WI38 (cell line): ENCODE measurements around the gene ENPP7.
"Not testable (repeated sequence)": the region's sequence is repeated elsewhere in the genome, so short reads cannot be mapped to it uniquely, and the experiment has no call there.

Experiments
- H3K4me3 ChIP-seq: 2 replicates; pipeline ENCODE4 v1.5.1; 2011; ENCODE audit warnings: low read depth, mild to moderate bottlenecking, control low read depth, low read length
- TF ChIP-seq, protein P1 (sequence below): IDR thresholded peaks from 2 replicates; pipeline ENCODE4 v1.5.1; 2012; ENCODE audit warnings: low read depth, mild to moderate bottlenecking, control low read depth, low read length

Gene ENPP7

DNA sequence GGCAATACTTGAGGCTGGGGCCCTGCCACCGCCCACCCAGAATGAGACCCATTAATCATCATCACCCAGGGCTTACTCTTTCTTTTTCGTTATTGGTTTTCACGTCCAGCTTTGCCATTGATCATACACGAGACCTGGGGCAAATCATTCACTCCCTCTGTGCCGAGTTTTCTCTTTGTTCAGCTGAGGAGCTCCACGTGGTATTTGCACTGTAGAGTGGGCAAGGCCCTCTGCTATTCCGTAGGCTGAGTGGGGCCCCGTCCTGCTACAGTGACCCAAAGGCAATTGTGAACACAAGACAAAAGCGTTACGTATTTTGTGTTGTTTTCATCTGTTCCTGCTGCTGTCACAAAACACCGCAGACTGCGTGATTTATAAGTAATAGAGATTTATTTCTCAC is 23.6 kb downstream of the ENPP7 start:
- TF ChIP-seq, protein P1, sequence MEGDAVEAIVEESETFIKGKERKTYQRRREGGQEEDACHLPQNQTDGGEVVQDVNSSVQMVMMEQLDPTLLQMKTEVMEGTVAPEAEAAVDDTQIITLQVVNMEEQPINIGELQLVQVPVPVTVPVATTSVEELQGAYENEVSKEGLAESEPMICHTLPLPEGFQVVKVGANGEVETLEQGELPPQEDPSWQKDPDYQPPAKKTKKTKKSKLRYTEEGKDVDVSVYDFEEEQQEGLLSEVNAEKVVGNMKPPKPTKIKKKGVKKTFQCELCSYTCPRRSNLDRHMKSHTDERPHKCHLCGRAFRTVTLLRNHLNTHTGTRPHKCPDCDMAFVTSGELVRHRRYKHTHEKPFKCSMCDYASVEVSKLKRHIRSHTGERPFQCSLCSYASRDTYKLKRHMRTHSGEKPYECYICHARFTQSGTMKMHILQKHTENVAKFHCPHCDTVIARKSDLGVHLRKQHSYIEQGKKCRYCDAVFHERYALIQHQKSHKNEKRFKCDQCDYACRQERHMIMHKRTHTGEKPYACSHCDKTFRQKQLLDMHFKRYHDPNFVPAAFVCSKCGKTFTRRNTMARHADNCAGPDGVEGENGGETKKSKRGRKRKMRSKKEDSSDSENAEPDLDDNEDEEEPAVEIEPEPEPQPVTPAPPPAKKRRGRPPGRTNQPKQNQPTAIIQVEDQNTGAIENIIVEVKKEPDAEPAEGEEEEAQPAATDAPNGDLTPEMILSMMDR: no peak

DNA sequence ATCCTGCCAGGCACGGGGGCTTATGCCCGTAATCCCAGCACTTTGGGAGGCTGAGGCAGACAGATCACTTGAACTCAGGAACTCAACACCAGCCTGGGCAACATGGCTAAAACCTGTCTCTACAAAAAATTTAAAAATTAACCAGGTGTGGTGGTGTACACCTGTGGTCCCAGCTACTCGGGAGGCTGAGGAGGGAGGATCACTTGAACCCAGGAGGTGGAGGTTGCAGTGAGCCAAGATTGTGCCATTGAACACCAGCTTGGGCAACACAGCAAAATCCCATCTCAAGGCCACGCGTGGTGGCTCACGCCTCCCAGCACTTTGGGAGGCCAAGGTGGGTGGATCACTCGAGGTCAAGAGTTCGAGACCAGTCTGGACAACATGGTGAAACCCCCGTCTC is 24.2 kb downstream of the ENPP7 start:
- H3K4me3 ChIP-seq: not testable (repeated sequence)

More for the DNA sequence above, 23.6 kb downstream of the ENPP7 start:
- no peak overlapping the region for H3K4me3 ChIP-seq

DNA sequence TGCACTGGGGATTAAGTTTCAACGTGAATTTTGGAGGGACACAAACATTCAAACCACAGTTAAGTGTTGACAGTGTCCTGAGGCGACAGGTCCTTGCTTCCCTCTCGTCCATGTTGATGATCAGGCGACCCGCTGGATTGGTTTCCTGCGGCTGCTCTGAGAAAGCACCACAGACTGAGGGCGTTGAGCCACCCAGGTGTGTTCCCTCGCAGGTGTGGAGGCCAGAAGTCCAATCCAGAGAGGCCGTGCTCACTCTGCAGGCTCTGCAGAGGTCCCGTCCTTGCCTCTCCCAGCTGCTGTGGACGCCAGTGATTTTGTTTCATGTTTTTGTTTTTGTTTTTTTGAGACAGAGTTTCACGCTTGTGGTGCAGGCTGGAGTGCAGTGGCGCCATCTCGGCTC is 24.8 kb downstream of the ENPP7 start:
- H3K4me3 ChIP-seq: no peak overlapping the region
- TF ChIP-seq, protein P1: no peak

DNA sequence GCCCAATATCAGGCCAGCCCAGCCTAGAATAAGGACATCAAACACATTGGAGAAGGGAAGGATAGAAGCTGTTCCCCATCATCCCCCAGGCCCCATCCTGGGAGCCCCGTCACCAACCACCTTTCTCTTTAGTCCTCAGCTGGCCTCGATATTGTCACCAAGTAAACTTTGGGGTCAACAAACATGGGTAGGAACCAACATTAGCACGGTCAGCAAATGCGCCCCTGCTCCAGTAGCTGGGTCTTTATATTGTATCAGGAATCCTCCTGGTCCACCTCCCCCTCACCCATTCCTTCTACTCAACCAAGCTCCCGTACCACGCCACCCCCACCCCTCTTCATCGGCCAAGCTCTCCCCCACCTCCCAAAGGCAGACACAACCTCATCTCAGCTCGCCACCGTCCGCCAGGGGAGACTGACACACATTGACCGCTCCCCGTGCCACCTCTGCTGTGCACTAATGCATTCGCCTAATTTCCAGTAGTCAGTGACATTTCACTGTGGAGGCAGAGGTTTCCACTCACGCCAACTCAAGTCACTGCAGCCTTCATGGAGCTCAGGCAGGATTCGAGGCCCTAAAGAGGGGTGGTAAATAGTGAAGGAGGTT is 26.5 kb downstream of the ENPP7 start:
- H3K4me3 ChIP-seq: no peak overlapping the region
- TF ChIP-seq, protein P1: no peak

DNA sequence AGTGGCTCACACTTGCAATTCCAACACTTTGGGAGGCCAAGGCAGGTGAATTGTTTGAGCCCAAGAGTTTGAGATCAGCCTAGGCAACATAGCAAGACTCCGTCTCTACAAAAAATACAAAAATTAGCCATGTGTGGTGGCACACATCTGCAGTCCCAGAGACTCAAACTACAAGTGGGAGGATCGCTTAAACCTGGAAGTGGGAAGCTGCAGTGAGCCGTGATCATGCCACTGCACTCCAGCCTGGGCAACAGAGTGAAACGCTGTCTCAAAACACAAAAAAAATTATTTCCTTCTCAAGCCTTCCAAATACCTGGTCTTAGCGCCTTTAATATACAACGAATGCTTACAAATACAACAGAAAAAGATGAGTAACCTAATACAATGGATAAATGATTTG is 27.5 kb downstream of the ENPP7 start:
- TF ChIP-seq, protein P1: no peak
- no peak overlapping the region for H3K4me3 ChIP-seq

DNA sequence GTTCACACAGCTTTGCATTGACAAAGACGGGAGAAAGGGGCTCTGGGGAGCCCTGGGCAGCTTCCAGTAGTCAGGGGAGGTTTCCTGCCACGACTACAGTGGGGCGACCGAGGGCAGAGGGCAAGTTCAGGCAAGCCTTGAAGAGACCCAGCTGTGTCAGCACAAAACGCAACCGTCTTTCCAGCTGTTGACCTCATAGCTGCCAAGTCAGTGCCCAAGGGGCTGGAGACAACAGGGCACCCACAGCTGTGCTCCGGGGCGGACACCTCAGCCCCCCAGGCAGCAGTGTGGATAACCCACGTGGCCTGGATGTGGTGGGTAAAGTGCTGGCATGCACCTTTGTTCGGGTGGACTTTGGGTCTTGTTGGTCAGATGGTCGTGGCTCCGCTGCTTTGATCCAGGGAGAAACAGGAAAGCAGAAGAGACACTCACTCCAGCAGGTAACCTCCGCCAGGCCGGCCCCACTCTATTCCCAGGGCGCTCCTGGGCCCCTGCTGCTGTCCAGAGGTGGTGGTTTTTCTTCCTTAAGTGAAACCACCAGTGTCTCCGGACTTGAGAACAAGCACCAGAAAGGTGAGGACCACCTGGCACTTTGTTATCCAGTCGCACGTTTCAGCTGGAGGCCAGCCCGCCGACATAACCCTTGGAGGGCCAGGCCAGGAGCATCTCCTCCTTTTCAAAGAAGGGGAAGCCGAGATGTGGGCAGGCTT is 29.6 kb downstream of the ENPP7 start:
- TF ChIP-seq, protein P1: no peak
- H3K4me3 ChIP-seq: no peak overlapping the region

DNA sequence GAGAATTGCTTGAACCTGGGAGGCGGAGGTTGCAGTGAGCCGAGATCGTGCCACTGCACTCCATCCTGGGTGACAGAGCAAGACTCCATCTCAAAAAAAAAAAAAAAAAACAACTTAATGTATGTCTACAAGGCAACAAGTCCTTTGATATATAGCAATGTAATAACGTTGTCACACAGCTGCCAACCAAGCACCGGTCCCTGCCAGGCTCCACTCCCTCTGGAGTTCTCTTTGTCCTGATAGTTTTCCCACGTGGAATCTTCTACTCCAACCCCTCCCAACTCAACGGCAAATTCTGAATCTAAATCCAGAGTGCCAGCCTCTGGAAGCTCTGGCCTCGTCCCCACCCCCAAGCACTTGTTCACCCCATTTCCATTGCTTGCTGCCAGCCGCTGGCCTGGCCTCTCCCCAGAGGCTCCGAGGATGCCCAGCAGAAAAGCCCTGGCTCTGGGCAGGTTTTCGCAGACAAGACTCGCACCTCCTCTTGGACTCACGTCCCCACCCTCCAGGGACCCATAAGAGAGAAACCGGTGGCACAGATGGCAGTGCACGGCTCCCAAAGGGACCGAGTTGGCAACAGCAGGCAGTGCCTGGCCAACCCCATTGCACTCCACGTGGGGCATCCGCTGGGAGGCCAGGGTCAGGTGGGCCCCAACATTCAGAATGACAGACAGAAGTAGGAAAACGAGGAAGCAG is 31.3 kb downstream of the ENPP7 start:
- no peak overlapping the region for H3K4me3 ChIP-seq
- TF ChIP-seq, protein P1: no peak
